HuH-7 (cell line): ENCODE results near the gene SPHK1.

Experiments
- DNase-seq: peaks from one replicate; pipeline ENCODE4 v3.0.0; 2011; ENCODE audit warnings: low spot score

SPHK1 gene

GRCh38 chr17:76384987-76385891, 830 bp downstream of the SPHK1 start:
- DNase-seq: peak; percentile 58

GRCh38 chr17:76385892-76386786, 1.7 kb downstream of the SPHK1 start:
- DNase-seq: peak; percentile 97

- no peak for DNase-seq
These were observed 2.8 kb downstream of the SPHK1 start for GRCh38 chr17:76386966-76387765.

- DNase-seq: no peak
These were observed 4.8 kb downstream of the SPHK1 start for GRCh38 chr17:76388966-76389888.

- DNase-seq: no peak
These were observed 5.6 kb downstream of the SPHK1 start for GRCh38 chr17:76390003-76390421.

GRCh38 chr17:76391200-76391715, 6.8 kb downstream of the SPHK1 start:
- DNase-seq: no peak

GRCh38 chr17:76394166-76394565, 9.8 kb downstream of the SPHK1 start:
- DNase-seq: no peak

- no peak for DNase-seq
These were observed 11.6 kb downstream of the SPHK1 start for GRCh38 chr17:76395980-76396379.

GRCh38 chr17:76397184-76397583, 12.8 kb downstream of the SPHK1 start:
- DNase-seq: no peak

GRCh38 chr17:76397687-76398522, 13.5 kb downstream of the SPHK1 start:
- peak; percentile 92 for DNase-seq

- no peak for DNase-seq
These were observed 14.2 kb downstream of the SPHK1 start for GRCh38 chr17:76398523-76399174.

GRCh38 chr17:76399175-76400172, 15.1 kb downstream of the SPHK1 start:
- no peak for DNase-seq

GRCh38 chr17:76402711-76403110, 18.3 kb downstream of the SPHK1 start:
- no peak for DNase-seq

GRCh38 chr17:76404256-76404655, 19.8 kb downstream of the SPHK1 start:
- DNase-seq: no peak

- no peak for DNase-seq
These were observed 20.7 kb downstream of the SPHK1 start for GRCh38 chr17:76404976-76405563.

GRCh38 chr17:76405607-76405966, 21.2 kb downstream of the SPHK1 start:
- no peak for DNase-seq

GRCh38 chr17:76405967-76406647, 21.7 kb downstream of the SPHK1 start:
- DNase-seq: no peak
